SJCRH30 (cell line): ENCODE data around the gene STK39. TPM values are rescaled to one million over a fixed set of nuclear protein-coding genes. Genes with fewer than 3 reads are reported as not detected.

Source experiments
- DNase-seq, 2 experiments: peaks; one replicate each; pipeline ENCODE4 v3.0.0-alpha.2; 2015 to 2020
- H3K27ac ChIP-seq: fragments of 250-450 bp; sonication (Bioruptor Pico); 2 replicates; pipeline ENCODE4 v1.5.1; 2020; ENCODE audit warnings: mild to moderate bottlenecking, moderate library complexity
- H3K27me3 ChIP-seq: fragments of 250-450 bp; sonication (Bioruptor Pico); 2 replicates; pipeline ENCODE4 v1.5.1; 2020; ENCODE audit warnings: mild to moderate bottlenecking, moderate library complexity
- H3K36me3 ChIP-seq: fragments of 250-450 bp; sonication (Bioruptor Pico); 2 replicates; pipeline ENCODE4 v1.5.1; 2020; ENCODE audit warnings: mild to moderate bottlenecking, moderate library complexity
- H3K4me1 ChIP-seq: fragments of 250-450 bp; sonication (Bioruptor Pico); 2 replicates; pipeline ENCODE4 v1.5.1; 2020; ENCODE audit warnings: mild to moderate bottlenecking, moderate library complexity
- H3K4me3 ChIP-seq: fragments of 250-450 bp; sonication (Bioruptor Pico); 2 replicates; pipeline ENCODE4 v1.5.1; 2020; ENCODE audit warnings: mild to moderate bottlenecking, moderate library complexity
- H3K9me3 ChIP-seq: fragments of 250-450 bp; sonication (Bioruptor Pico); replicated peaks from 2 replicates; pipeline ENCODE4 v1.5.1; 2020; ENCODE audit warnings: mild to moderate bottlenecking, moderate library complexity
- total RNA-seq: library from RNA; depleted of rRNA; stranded (reverse); fragments of >200 nt; shearing (Covaris generic); gene quantifications from 2 replicates; pipeline ENCODE4 v1.2.3, GENCODE V29; 2014

The STK39 gene
- total RNA-seq, 1 experiment from 2014 or later = 8.5 TPM

- no peak overlapping the region for H3K27ac ChIP-seq
- DNase-seq = no peak
- H3K9me3 ChIP-seq = no peaks in the 10 kb centered on the region
- no peaks in the 10 kb centered on the region for H3K27me3 ChIP-seq
- no peak overlapping the region for H3K4me3 ChIP-seq
- H3K36me3 ChIP-seq = no peaks in the 10 kb centered on the region
- no peaks in the 10 kb centered on the region for H3K4me1 ChIP-seq
Measured at GRCh38 chr2:168189835-168190569, 57.4 kb downstream of the STK39 start.

GRCh38 chr2:168188002-168188401, 59.4 kb downstream of the STK39 start:
- no peak for DNase-seq
- Histone ChIP-seq H3K36me3 (no peaks in the 10 kb centered on the region), H3K27ac (no peak overlapping the region), H3K9me3 (no peaks in the 10 kb centered on the region), H3K4me1 (no peaks in the 10 kb centered on the region), H3K27me3 (no peaks in the 10 kb centered on the region), H3K4me3 (no peak overlapping the region)

DNA sequence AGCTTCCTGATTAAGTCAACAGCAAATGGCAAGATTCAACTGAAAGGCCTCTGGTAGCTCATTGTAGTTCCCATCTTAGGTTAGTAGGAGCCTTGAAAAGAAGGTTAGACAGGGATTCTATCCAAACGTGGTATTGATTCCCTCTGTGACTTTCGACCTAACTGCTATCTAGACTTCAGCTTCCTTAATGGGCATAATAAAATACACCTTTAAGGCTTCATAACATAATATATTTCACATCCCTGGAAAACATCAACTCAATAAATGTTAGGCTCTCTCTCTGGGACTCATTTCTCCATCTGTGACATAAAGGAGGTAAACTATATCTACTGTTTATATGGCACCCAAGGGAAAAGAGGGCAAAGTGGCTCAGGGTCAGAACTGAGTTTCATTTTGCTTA, 60.9 kb downstream of the STK39 start:
- Histone ChIP-seq H3K4me1 (no peaks in the 10 kb centered on the region), H3K4me3 (no peak overlapping the region), H3K9me3 (no peaks in the 10 kb centered on the region), H3K36me3 (no peaks in the 10 kb centered on the region), H3K27me3 (no peaks in the 10 kb centered on the region), H3K27ac (no peak overlapping the region)
- DNase-seq = no peak

GRCh38 chr2:168185583-168186274, 61.7 kb downstream of the STK39 start:
- Histone ChIP-seq H3K27ac (no peak overlapping the region), H3K27me3 (no peaks in the 10 kb centered on the region), H3K36me3 (no peaks in the 10 kb centered on the region), H3K4me3 (no peak overlapping the region), H3K9me3 (no peaks in the 10 kb centered on the region), H3K4me1 (no peaks in the 10 kb centered on the region)
- no peak for DNase-seq

DNA sequence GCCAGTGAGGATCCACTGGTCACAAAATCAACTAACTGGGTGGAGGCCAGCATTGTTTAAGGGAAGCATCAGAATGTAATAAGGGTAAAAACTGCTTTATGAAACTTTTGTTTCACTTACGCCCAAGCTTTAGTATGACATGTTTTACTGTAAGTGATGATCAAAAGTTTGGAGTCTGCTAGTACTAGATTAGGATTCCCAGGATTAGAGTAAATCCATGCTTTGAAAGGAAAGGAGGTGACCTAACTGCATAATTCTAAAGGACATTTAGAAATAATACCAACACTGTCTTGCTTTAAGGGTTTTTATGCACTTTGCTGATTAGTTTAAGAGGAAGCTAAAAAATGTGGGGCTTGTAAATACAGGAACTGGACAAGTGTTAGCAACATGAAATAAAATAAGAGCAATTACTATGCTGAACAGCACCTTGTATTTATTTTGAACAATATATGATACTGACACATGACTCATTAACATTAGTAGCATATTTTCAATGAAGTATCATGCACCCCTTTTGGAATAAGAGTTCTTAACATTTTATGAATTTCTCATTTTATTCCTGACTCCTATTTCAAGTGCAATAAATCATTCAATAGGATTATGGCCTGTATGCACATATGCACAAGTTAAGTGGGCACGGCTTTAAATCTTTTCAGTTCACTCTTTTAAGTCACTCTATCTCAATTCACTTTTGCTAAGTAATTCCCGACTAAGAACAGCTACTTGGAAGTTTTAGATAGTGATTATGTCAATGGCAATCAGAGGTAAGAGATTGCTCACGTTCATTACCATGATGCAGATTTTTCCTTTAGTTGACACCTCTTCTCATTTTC, 62.5 kb downstream of the STK39 start:
- no peaks in the 10 kb centered on the region for H3K36me3 ChIP-seq
- DNase-seq = no peak
- no peaks in the 10 kb centered on the region for H3K4me1 ChIP-seq
- no peak overlapping the region for H3K27ac ChIP-seq
- no peaks in the 10 kb centered on the region for H3K27me3 ChIP-seq
- H3K4me3 ChIP-seq = no peak overlapping the region
- no peaks in the 10 kb centered on the region for H3K9me3 ChIP-seq

DNA sequence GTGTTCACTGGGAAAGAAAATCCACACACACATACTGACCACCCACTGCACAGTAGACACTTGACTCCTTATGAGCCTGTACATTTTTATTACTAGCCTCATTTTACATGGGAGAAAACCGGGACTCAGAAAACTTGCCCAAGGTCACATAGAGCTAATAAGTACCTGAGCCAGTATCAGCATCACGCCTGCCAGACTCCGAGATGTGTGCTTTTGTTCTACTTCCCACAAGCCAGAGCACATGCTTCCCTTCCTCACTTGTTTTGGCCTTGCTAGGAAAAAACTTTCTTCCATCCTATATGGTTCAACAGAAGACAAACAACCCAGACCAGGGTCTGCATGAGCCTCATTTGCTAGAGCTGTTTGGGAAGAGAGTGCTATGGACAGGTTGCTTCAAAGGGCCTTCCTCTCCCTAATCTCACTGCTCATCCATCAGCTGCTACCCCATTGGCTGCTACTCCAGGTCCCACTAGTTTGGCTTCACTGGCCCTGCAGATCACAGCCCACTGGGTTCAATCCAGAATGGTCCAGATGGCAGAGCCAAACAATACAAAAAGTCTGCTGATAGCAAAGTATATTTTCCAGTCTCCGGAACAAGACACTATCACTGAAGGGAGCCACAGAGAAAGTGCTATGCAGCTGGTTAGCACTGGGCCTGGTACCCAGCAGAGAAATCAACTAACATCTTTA, 63.9 kb downstream of the STK39 start:
- Histone ChIP-seq H3K4me3 (no peak overlapping the region), H3K27me3 (no peaks in the 10 kb centered on the region), H3K27ac (no peak overlapping the region), H3K36me3 (no peaks in the 10 kb centered on the region), H3K4me1 (no peaks in the 10 kb centered on the region), H3K9me3 (no peaks in the 10 kb centered on the region)
- no peak for DNase-seq

- Histone ChIP-seq H3K4me3 (no peak overlapping the region), H3K27me3 (no peaks in the 10 kb centered on the region), H3K4me1 (no peaks in the 10 kb centered on the region), H3K36me3 (no peaks in the 10 kb centered on the region), H3K27ac (no peak overlapping the region), H3K9me3 (no peaks in the 10 kb centered on the region)
- no peak for DNase-seq
Measured at GRCh38 chr2:168182550-168183249, 64.7 kb downstream of the STK39 start.

- no peaks in the 10 kb centered on the region for H3K27me3 ChIP-seq
- no peaks in the 10 kb centered on the region for H3K4me1 ChIP-seq
- no peaks in the 10 kb centered on the region for H3K36me3 ChIP-seq
- H3K4me3 ChIP-seq = no peak overlapping the region
- no peak overlapping the region for H3K27ac ChIP-seq
- H3K9me3 ChIP-seq = no peaks in the 10 kb centered on the region
- DNase-seq = no peak
Measured at GRCh38 chr2:168181825-168182224, 65.6 kb downstream of the STK39 start.

DNA sequence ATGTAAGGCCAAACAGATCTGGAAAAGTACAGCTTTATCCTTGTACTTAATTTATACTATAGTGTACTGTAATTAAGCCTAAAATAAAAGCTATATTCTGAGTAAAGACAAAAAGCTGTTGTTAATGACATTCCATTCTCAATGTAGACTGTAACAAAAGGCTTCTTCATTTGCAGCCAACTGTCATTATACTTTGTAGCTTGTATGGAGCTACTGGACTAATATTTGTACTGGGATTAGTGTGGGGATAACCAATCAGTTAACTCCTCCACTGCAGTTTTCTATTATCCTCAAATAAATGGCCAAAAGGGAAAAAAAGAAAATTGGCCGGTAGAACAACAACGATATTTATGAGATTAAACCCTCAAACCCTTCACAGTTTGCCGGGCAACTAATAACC, 66.5 kb downstream of the STK39 start:
- Histone ChIP-seq H3K9me3 (no peaks in the 10 kb centered on the region), H3K36me3 (no peaks in the 10 kb centered on the region), H3K27ac (no peak overlapping the region), H3K4me3 (no peak overlapping the region), H3K27me3 (no peaks in the 10 kb centered on the region), H3K4me1 (no peaks in the 10 kb centered on the region)
- no peak for DNase-seq

- Histone ChIP-seq H3K4me1 (no peaks in the 10 kb centered on the region), H3K9me3 (no peaks in the 10 kb centered on the region), H3K27me3 (no peaks in the 10 kb centered on the region), H3K4me3 (no peak overlapping the region), H3K36me3 (no peaks in the 10 kb centered on the region; the same call in 1 of the 2 replicates), H3K27ac (no peak overlapping the region)
- DNase-seq = no peak
Measured at GRCh38 chr2:168180483-168180882, 66.9 kb downstream of the STK39 start.

DNA sequence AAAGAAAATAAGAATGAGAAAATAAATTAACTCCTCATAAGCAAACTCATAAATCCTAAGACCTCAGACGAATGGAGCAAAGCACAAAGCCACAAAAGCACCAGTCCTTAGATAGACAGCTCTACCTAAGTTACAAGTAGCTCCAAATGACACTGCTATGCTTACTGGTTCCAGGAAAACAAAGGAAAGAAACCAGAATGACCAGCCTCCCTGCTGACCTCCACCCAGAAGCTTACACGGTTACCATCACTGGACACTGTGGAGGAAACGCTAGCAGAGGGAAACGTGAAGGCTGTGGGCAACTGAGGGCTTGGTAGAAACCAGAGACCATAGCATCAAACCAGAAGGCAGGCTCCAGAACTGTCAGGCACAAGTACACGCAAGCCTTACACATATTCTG, 67.8 kb downstream of the STK39 start:
- no peaks in the 10 kb centered on the region for H3K4me1 ChIP-seq
- no peaks in the 10 kb centered on the region for H3K9me3 ChIP-seq
- no peak for DNase-seq
- H3K36me3 ChIP-seq = no peaks in the 10 kb centered on the region; the same call in 1 of the 2 replicates
- no peaks in the 10 kb centered on the region for H3K27me3 ChIP-seq
- no peak overlapping the region for H3K4me3 ChIP-seq
- no peak overlapping the region for H3K27ac ChIP-seq

DNA sequence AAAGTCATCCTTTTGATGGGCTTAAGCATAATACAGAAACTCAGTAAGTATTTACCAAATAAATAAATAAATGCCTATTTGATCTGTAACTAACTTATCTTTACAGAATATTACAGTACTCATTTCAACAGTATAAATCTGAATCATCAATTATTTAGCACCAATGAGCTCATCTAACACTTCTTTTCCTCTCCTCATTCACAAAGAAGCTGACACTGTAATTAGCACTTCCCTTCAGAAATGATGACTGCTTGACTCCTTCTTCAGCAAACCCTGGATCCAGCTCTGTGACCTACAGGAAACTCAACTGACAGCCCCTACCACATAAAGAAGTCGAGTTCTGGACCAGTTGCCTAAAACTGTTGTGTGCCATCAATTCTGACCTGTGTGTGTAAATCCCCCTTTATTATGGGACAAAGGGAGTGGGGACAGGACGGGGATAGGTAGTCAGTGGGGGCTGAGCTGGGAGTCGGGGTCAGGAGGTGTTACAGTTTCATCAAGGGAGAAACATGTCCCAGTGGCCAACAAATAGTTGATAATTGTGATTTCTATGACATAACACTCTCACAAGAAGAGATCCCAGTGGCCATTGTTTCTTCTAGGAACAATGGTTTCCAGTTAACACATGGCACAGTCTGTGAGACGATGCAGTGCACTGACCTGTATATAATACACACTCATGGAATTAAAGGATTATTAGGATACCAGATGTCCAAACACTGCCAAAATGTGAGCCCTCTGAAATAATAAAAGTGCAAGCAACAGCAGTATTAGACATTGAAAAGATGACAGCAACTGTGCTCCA, 68.7 kb downstream of the STK39 start:
- Histone ChIP-seq H3K4me3 (no peak overlapping the region), H3K27me3 (no peaks in the 10 kb centered on the region), H3K36me3 (no peaks in the 10 kb centered on the region; the same call in 1 of the 2 replicates), H3K27ac (no peak overlapping the region), H3K4me1 (no peaks in the 10 kb centered on the region), H3K9me3 (no peaks in the 10 kb centered on the region)
- peak in 1 of 2 experiments; percentile 32 for DNase-seq

DNA sequence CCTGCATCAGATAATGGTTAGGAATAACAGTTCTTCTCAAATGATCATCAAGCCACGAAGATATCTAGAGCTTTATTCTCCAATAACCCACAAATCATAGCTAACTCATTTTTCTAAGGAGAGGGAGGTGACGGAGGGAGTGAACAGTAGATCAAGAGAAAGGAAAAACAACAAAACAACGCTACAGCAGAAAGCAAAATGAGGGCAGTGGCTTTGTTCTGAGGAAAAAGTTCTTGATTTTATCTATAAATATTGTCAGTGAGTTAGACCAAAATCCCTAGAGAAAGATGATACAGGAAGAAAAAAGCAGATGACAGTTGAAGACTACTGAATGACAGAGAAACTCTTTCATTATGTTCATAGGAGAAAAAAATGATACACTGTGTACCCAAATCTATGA, 71.0 kb downstream of the STK39 start:
- Histone ChIP-seq H3K9me3 (no peaks in the 10 kb centered on the region), H3K27ac (no peak overlapping the region), H3K4me1 (no peaks in the 10 kb centered on the region), H3K36me3 (no peaks in the 10 kb centered on the region; the same call in 1 of the 2 replicates), H3K27me3 (no peaks in the 10 kb centered on the region), H3K4me3 (no peak overlapping the region)
- no peak for DNase-seq
